HG02852 (cell line): ENCODE measurements around the gene SPIN2B.

Experiments
- ATAC-seq: cut with Tn5 transposase; IDR thresholded peaks from one replicate; pipeline ENCODE4 v1.9.1; 2021; ENCODE audit warnings: mild to moderate bottlenecking, moderate library complexity; ENCODE audit not compliant: unreplicated experiment

SPIN2B gene

GRCh38 chrX:57074458-57074857 is 46.9 kb downstream of the SPIN2B start:
- ATAC-seq, result no peak

- no peak for ATAC-seq
Observed at GRCh38 chrX:57070185-57070984, 51.0 kb downstream of the SPIN2B start.
